T-helper 2 cell treated with Interferon-gamma antibody and Interleukin-4, amounts not matched to agents 100 ng/mL and 5 ng/mL, for 36 hours (primary cell): ENCODE data around the gene MASP2. TPM values are rescaled to one million over a fixed set of nuclear protein-coding genes. Genes with fewer than 3 reads are reported as not detected.
"Not testable (repeated sequence)": the region's sequence is repeated elsewhere in the genome, so short reads cannot be mapped to it uniquely, and the experiment has no call there.

Experiments
- intact Hi-C: fragments of 100-400 bp; cut with micrococcal nuclease; formaldehyde crosslinking; loops from one replicate; pipeline ENCODE4 v1.15.1; 2023
- total RNA-seq: library from RNA; stranded (reverse); gene quantifications from 2 replicates; pipeline ENCODE4 v1.2.3, GENCODE V29; 2022

Gene MASP2
- total RNA-seq, 1 donor from 2014 or later = 0.18 TPM

DNA sequence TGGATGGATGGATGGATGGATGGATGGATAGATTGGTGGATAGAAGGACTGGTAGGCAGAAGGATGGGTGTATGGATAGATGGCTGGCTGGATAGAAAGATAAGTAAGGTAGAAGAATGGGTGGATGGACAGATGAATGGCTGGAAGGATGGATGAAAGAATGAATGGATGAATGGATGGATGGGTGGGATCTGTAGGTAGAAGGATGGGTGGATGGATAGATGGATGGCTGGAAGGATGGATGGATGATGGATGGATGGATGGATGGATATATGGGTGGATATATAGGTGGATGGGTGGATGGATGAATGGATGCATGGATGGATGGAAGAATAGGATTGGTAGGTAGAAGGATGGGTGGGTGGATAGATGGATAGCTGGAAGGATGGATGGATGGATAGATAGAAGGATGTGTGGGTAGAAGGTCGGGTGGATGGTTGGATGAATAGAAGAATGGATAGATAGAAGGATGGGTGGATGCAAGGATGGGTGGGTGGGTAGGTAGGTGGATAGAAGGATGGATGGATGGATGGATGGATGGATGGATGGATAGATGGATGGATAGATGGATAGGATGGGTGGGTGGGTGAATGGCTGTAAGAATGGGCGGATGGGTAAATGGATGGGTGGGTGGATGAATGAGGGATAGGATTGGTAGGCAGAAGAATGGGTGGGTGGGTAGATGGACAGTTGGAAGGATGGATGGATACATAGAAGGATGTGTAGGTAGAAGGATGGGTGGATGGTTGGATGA is 7.5 kb downstream of the MASP2 start:
- intact Hi-C loops = no loop called here

DNA sequence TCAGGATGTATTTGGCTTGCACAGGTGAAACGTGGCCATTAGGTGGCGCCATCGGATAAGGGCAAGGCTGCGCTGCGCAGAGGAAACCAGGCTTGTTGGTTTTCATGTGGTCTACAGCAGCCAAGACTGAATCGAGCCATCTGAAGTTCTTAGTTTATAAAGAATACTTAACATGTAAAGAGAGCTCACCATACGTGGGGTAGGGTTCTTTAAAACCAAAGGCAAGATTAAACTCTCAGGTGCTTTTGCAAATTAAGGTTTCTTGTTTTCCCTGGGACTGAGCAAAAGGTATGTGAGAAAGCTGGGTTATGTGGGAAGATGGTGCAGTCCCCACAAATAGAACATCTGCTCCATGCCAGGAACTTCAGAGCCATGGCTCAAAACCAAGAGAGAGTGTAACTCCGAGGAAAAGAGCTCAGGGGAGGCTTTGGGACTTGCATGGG is 9.3 kb downstream of the MASP2 start:
- intact Hi-C loops = loop anchor here (1.0 kb wide), 4 partner anchors 23 to 608 kb away; partner anchors contain the start of gene SRM

DNA sequence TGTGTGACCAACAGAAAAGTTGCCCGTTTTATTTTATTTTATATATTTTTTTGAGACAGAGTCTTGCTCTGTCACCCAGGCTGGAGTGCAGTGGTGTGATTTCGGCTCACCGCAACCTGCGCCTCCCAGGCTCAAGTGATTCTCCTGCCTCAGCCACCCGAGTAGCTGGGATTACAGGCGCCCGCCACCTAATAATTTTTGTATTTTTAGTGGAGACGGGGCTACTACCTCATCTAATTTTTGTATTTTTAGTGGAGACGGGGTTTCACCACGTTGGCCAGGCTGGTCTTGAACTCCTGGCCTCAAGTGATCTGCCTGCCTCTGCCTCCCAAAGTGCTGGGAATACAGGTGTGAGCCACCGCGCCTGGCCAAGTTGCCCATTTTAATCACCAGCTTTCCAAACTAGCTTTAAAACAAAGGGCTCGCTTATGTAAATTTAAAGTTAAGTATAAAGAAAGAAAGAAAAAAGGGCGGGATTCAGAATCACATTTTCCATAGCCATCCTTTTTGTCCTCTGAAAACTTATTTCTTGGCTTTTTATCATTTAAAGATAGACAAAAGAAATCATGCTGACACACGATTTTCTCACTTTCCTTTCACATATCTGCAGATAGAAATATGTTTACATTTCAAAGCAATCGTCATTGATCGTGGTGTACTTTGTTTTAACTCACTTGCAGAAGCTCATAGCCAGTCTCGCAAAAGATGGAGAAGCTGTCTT is 9.9 kb downstream of the MASP2 start:
- intact Hi-C loops = loop anchor here (1.0 kb wide), 3 partner anchors 23 to 605 kb away; partner anchors contain the start of gene SRM

DNA sequence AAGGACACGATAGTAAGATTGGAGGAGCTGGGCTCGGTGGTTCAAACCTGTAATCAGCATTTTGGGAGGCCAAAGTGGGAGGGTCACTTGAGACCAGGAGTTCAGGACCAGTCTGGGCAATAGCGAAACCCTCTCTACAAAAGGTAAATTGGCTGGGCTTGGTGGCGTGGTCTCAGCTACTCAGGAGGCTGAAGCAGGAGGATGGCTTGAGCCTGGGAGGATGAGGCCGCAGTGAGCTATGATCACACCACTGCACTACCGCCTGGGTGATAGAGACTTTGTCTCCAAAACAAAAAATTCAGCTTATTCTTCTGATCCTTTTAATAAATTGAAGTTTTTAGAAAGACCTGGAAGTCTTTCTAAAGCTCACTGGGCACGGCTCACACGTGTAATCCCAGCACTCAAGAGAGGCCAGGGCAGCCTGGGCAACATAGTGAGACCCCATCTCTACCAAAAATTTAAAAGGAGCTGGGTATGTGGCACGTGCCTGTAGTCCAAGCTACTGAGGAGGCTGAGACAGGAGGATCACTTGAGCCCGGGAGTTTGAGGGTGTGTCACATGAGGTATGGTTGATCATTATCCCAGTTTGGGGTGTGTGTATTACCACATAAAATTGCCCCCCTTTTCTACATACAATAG is 15.3 kb downstream of the MASP2 start:
- intact Hi-C loops = no loop called here

DNA sequence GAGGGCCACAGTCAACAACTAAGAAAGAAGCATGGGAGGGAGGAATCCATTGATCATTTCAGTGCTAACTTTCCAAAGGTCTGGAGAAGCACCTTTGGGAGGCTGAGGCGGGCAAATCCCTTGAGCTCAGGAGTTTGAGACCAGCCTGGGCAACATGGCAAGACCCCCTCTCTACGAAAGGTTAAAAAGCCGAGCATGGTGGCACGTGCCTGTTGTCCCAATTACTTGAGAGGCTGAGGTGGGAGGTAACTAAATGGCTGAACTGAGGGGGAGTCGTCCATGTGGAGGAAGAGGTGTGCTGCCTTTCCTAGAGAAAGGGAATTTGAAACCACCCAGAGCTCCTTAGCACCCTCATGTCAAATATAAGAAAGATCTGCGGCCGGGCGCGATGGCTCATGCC is 16.2 kb downstream of the MASP2 start:
- intact Hi-C loops = no loop called here

DNA sequence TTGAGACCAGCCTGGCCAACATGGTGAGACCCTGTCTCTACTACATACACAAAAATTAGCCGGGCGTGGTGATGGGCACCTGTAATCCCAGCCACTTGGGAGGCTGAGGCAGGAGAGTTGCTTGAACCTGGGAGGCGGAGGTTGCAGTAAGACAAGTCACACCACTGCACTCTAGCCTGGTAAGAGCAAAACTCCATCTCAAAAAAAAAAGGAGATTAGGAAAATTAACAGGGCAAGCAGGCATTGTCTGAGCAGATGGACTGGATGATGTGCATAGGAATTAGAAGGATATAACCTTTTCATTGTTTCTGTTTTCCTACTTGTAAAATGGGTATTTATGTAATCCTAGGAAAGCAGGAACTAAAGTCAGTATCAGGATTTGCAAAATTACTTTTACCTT is 19.0 kb downstream of the MASP2 start:
- intact Hi-C loops = no loop called here

DNA sequence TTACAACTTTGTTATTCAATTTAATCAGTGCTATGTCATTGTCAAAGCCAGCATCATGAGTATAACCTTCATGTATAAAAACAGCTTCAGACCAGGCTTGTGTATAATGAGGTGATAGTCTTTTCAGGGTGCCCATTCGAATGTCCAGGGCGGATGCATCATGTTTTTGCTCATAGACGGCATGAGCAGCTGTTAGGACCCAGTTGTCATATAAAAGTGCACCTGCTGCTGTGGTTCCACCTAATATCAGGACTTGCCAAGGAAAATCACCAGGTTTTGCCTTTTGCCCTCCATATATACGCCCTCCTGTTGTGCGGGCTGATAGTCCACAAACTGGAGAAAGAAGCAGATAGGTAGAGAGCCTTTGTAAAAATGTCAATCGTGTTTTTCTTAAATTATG is 19.7 kb downstream of the MASP2 start:
- intact Hi-C loops = no loop called here

DNA sequence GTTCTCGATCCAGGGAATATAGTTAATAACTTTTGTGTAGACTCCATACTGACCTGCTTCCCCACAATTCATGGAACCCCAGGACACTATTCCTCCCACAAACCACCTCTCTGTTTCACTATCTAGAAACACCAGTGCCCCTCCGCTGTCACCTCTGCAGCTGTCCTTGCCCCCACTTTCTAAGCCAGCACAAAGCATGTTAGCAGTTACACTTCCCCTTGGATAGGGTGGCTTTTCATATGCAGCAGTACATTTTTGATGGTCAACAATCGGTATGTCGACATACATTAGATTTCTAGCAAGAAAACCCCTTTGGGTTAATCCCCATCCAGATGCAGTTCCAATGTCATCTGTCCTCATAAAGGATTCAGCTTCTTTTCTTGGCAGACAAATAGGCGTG is 20.1 kb downstream of the MASP2 start:
- intact Hi-C loops = no loop called here

DNA sequence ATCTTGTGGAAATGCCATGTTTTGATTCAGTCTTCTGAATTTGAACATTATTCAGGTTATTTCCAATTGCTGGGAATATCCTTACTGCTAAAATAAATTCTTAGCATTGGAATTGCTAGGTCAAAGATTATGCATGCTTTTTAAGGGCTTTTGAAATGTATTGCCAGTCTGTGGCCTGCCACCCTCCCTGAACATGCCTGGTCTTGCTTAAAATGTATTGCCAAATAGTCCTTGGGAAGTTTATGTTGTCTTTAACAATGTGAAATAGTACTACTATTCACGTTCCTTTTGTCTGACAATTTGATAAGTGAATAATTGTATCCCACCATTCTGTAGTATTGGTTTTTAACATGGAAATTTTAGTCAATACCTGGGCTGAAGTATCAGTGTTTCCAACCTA is 21.0 kb downstream of the MASP2 start:
- intact Hi-C loops = no loop called here

DNA sequence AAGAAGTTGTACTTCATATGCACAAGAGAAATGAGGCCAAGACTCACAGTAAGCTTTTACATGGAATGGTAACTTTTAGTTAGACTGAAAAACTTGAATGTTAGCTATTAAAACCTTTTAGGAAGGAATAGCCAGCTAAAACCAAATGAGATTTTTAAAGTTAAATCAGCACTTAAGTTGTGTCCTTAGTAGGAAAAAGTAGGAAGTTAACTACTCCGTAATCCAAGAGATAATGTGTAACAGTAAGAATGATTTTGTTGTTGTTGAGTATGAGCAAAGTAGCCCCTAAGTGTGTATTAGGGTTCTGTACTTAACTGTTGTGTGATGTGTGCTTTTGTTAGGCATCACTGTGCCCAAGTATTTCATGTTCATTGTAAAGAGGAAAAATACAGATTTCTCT is 21.4 kb downstream of the MASP2 start:
- intact Hi-C loops = no loop called here

DNA sequence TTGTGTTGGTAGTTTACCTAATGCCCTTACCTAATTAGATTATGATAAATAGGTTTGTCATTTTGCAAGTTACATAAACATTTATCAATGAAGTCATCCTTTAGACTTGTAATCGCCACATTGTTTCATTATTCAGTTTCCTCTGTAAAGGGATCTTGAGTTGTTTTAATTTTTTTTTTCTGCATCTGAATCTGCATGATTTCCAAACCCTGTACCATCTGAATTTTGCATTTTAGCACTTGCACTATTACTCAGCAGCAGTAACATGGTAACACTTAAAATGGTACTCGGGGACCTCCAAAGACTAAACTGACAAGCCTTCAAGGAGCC is 22.2 kb downstream of the MASP2 start:
- intact Hi-C loops = no loop called here

DNA sequence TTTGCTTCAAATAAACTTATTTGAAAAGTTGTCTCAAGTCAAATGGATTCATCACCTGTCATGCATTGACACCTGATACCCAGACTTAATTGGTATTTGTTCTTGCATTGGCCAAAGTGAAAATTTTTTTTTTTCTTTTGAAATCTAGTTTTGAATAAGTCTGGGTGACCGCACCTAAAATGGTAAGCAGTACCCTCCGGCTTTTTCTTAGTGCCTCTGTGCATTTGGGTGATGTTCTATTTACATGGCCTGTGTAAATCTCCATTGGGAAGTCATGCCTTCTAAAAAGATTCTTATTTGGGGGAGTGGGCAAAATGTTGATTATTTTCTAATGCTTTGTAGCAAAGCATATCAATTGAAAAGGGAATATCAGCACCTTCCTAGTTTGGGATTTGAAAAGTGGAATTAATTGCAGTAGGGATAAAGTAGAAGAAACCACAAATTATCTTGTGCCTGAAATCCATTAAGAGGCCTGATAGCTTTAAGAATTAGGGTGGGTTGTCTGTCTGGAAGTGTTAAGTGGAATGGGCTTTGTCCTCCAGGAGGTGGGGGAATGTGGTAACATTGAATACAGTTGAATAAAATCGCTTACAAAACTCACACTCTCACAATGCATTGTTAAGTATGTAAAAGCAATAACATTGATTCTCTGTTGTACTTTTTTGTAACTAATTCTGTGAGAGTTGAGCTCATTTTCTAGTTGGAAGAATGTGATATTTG is 22.7 kb downstream of the MASP2 start:
- intact Hi-C loops = no loop called here

DNA sequence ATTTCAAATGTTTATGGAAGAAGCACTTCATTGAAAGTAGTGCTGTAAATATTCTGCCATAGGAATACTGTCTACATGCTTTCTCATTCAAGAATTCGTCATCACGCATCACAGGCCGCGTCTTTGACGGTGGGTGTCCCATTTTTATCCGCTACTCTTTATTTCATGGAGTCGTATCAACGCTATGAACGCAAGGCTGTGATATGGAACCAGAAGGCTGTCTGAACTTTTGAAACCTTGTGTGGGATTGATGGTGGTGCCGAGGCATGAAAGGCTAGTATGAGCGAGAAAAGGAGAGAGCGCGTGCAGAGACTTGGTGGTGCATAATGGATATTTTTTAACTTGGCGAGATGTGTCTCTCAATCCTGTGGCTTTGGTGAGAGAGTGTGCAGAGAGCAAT is 23.8 kb downstream of the MASP2 start:
- intact Hi-C loops = no loop called here

DNA sequence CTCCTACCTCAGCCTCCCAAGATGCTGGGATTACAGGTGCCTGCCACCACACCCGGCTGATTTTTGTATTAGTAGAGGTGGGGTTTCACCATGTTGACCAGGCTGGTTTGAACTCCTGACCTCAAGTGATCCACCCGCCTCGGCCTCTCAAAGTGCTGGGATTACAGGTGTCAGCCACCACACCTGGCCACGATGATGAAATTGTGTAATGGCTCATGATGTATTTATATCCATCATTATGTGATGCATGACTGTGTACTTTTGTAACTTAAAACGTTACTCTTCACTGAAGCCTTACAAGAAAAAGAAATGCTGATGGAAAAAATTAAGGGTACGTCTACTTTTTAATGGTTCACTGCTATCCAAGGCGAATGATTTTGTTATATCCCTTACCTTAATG is 27.1 kb downstream of the MASP2 start:
- intact Hi-C loops = no loop called here

DNA sequence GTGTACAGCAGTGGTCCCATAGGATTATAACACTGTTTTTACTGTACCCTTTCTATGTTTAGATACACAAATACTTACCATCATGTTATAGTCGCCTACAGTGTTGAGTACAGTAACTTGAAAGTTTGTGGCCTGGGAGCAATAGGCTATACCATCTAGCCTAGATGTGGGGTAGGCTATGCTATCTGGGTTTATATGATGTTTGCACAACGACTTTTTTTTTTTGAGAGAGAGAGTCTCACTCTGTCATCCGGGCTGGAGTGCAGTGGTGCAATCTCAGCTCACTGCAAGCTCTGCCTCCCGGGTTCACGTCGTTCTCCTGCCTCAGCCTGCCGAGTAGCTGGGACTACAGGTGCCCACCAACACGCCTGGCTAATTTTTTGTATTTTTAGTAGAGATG is 27.7 kb downstream of the MASP2 start:
- intact Hi-C loops = not testable (repeated sequence)

DNA sequence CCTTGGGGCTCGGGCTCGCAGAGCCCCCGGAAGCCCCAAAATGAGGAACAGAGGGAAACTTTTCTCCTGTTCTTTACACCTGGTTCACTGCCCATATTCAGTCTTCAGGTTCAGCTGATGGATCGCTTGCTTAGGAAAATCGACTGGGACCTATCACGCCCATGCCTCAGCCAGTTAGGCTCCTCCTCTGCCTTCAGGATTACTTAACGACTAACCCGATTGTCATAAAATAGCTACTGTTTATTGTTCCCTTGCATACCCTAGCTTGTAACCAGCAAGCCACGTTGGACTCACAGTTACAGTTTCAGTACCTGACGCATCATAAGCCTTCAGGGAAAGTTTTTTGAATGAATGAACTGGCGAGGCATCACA is 33.9 kb downstream of the MASP2 start:
- intact Hi-C loops = loop anchor here (5.0 kb wide), 2 partner anchors 516 to 794 kb away; partner anchors contain the start of genes CLCN6 and MTHFR

DNA sequence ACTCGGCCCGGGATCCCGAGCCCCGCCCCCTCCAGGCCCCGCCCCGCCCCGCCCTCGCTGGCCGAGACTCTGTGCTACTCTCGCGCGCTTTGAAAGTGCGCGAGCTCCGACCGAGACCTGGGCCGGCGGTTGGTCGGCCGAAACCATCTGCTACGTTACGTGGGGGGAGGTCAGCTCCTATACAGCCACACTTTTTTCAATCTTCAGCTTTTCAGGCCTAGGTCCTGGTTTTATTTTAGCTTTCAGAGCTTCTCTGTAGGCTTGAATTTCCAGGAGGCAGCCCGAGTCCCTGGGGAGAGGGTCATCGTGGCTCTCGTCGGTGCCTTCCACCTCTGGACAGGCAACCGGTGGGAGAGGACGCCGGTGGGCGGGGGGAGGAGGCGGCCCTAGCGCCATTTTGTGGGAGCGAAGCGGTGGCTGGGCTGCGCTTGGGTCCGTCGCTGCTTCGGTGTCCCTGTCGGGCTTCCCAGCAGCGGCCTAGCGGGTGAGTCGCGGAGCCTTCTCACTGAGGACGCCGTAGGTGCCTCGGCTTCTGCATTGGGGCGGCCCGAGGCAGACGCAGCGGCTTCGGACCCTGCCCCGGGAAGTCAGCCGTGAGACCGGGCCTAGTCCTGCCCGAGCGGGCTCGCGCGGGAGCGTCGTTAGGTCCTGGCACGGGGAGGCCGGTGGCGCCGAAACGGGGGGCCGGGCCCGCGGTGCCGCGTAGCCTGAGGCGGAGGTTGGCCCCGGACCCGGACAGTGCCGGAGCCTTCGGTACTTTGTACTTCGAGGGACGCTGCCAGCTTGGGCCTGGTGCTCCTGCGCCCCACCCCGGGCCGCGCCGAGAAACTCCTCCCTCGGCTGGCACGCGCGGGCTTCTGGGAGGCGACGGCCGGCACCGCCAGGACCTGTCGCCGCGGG is 34.5 kb downstream of the MASP2 start, which contains the start of gene TARDBP:
Gene TARDBP (plus strand): TSS at position 395 of the 900 bp plus-strand sequence. CDS start 1,074 bp downstream, outside the sequence.
- intact Hi-C loops = loop anchor here (1.0 to 5.0 kb wide), 3 partner anchors 515 to 795 kb away; partner anchors contain the start of genes CLCN6, DFFA and MTHFR

DNA sequence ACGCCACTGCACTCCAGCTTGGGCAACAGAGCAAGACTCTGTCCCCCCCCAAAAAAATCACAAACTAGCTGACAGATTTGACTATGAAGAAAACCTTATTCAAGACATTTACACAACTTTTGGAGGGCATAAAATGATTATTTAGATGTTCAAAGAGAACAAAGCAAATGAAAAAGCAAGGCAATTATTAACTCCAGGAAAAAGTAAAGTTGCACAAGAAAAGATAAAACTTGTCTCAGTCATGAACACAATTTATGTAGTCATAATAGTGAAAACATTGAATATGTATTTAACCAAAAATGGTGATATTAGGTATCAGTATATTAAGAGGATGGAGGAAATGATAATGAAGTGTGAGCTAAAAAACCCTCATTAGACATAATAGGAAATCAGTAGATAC is 46.5 kb downstream of the MASP2 start:
- intact Hi-C loops = no loop called here

DNA sequence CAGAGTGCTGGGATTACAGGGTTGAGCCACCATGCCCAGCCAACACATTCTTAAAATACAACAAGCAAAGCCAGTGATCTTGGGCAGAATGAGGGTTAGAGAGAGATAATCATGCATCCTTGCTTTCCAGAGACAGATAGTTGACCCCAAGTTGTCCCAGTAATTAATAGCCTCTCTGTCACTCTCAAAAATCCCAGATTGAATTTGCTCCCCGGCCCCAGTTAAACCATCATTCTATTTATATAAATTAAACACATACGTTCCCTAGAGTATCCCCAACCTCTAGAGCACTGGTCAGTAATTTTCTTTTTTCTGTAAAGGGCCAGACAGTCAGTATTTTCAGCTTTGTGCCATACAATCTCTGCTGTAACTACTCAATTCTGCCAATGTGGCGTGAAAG is 50.9 kb downstream of the MASP2 start:
- intact Hi-C loops = no loop called here

DNA sequence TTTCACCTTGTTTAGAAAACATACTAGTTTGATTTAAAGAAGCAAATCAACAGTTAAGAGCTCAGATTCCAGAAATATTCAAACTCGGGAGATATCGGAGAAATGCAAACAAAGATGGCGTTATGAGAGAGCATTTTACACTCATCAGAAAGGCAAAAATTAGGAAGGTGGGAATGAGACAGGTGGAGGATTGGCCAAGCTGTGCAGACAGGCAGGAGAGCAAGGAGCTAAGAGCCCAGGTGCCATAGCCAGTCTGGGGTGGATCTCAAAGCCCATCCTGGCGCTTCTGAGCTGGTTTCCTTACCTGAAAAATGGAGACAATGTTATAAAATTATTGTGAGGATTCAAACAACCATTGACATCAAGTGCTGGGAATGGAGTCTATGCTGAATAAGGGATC is 54.2 kb downstream of the MASP2 start:
- intact Hi-C loops = no loop called here
